Measurements from ENCODE around the gene DHRS9.
"Not testable (repeated sequence)": the region's sequence is repeated elsewhere in the genome, so short reads cannot be mapped to it uniquely, and the experiment has no call there.

DHRS9 gene

DNA sequence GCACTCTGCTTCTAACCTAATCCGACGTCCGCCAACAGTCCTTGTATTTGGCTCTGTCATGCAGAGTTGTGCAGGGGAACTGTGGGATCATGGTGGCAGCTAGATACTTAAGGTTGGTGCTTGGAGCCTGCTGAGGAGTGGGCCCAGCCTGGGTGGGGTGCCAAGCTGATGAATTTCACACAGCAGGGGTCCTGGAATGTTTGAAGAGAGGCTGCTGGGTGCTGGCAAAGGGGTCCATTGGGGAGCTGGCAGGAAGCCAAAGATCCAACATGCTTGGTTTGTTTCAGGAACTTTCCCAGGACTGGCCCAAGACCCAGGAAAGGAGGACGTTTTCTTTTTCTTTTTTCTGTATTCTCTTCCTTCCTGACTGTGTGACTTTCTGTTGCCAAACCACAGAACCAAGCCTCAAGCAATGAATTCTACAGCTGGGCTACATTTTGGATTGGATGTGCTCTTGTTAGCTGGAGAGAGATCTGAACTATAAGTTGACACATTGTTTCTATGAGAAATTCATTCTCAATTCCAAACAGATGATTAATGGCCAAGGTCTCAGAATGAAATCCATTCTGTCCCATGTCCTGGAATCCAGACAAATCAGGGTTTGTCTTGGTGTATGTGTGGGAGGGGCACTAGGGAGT is 49.9 kb downstream of the DHRS9 start:
- no peak for DNase-seq (ENCODE audit: extremely low spot score)
- TF ChIP-seq, protein P1, sequence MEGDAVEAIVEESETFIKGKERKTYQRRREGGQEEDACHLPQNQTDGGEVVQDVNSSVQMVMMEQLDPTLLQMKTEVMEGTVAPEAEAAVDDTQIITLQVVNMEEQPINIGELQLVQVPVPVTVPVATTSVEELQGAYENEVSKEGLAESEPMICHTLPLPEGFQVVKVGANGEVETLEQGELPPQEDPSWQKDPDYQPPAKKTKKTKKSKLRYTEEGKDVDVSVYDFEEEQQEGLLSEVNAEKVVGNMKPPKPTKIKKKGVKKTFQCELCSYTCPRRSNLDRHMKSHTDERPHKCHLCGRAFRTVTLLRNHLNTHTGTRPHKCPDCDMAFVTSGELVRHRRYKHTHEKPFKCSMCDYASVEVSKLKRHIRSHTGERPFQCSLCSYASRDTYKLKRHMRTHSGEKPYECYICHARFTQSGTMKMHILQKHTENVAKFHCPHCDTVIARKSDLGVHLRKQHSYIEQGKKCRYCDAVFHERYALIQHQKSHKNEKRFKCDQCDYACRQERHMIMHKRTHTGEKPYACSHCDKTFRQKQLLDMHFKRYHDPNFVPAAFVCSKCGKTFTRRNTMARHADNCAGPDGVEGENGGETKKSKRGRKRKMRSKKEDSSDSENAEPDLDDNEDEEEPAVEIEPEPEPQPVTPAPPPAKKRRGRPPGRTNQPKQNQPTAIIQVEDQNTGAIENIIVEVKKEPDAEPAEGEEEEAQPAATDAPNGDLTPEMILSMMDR (IDR thresholded peaks at IDR 0.05; ENCODE audit: control extremely low read depth, extremely low read depth, low read depth, missing control alignments), result no peak
- POLR2A ChIA-PET, result no interaction called here
- CTCF ChIA-PET, result interaction anchor here (0.9 to 5.4 kb wide), 4 partner anchors 8 to 23 kb away, joined by 3 to 25 read pairs (median 9); no protein-coding TSS in a partner anchor

DNA sequence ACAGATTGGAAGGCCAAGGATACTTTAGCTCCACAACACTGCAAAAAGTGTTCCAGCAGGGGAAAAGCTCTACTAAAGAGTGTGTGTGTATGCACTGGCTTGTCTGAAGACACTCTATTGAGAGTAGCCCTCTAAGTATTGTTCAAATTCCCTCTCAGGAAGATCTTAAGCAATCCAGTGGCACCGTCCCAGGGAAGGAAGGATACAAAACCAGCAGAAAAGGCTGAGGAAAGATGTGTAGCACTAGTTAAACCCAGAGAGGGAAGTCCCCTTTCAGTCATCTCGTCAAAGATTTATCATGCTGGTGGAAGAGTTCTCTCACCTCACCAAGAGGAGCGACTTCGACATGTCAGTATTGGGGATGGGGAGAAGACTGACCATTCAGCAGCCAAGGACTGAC is 50.5 kb downstream of the DHRS9 start:
- ChIA-PET POLR2A (no interaction called here), CTCF (interaction anchor here (1.0 to 5.4 kb wide), 3 partner anchors 10 to 22 kb away, joined by 4 to 25 read pairs (median 14); no protein-coding TSS in a partner anchor)
- DNase-seq (ENCODE audit: extremely low spot score), result no peak
- TF ChIP-seq, protein P1 (IDR thresholded peaks at IDR 0.05; ENCODE audit: control extremely low read depth, extremely low read depth, low read depth, missing control alignments), result no peak

GRCh38 chr2:169129703-169130243 is 60.4 kb downstream of the DHRS9 start:
- TF ChIP-seq, protein P1 (IDR thresholded peaks at IDR 0.05; ENCODE audit: control extremely low read depth, extremely low read depth, low read depth, missing control alignments), result no peak
- ChIA-PET POLR2A (no interaction called here), CTCF (interaction anchor here (3.7 kb wide), 2 partner anchors 12 to 20 kb away, joined by 53 to 60 read pairs; no protein-coding TSS in a partner anchor)
- DNase-seq (ENCODE audit: extremely low spot score), result no peak

DNA sequence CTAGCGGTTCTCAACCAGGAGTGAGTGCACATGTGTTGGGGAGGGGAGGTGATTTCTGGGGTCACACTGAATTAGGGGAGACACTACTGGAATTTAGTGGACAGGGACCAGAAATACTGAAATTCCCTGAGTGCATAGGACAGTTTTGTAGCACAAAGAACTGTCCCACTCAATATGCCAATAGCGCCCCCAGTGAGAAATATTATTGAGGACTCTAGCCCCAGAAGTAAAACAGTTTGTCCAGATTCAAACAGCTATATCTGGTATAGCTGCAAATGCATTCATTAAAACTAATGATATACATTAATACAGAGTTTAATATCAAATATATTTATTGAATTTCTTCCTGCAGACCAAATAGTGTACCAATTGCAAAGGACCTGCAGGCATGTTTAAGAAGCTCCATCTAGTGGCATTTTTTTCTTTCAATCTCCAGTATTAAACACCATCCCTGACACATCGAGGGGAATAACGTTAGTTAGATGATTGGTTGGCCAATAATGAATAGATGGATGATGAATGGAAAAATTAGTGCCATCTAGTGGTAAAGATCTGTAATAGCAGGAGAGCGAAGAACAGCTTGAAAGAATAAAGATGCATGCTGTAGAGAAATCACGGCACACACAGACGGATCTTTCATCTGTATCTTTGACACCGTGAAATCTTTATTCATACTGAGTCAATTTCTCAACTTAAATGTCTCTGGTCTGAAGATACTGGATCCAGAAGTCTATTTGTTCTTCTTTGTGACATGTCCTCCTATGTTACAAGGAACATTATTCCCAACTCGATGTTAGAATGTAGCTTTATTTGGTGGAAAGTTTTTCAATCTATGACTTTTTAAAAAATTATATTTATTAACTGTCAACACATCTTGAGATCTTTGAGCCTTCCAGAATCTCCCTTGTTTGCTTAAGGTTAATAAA is 62.5 kb downstream of the DHRS9 start:
- peak; percentile 60 for DNase-seq (ENCODE audit: extremely low spot score)
- POLR2A ChIA-PET, result no interaction called here
- TF ChIP-seq, protein P1 (IDR thresholded peaks at IDR 0.05; ENCODE audit: control extremely low read depth, extremely low read depth, low read depth, missing control alignments), result peak; percentile 78
- CTCF ChIA-PET, result interaction anchor here (0.6 to 3.7 kb wide), 35 partner anchors 9 to 1014 kb away, joined by 3 to 60 read pairs (median 4); partner anchors contain the start of gene BBS5

DNA sequence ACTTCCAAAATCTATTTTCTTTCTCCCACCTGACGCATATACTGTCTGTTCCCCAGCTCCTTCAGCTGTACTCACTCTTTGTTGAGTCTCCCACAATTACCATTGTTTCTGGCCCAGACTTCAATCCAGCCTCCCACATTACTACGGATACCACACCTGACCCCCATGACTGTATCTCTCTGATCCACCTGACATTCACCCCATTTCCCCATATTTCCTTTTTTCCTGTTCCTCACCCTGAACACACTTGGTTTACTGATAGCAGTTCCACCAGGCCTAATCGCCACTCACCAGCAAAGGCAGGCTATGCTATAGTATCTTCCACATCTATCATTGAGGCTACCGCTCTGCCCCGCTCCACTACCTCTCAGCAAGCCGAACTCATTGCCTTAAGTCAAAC is 64.9 kb downstream of the DHRS9 start:
- DNase-seq (ENCODE audit: extremely low spot score), result not testable (repeated sequence)
- CTCF ChIA-PET, result interaction anchor here (1.3 kb wide), 1 partner anchor 25 kb away, joined by 3 read pairs; no protein-coding TSS in a partner anchor

GRCh38 chr2:169136428-169136827 is 67.1 kb downstream of the DHRS9 start:
- CTCF ChIA-PET; POLR2A ChIA-PET; DNase-seq (ENCODE audit: extremely low spot score): not testable (repeated sequence)

More for the DNA sequence above, 64.9 kb downstream of the DHRS9 start:
- POLR2A ChIA-PET, result not testable (repeated sequence)

- POLR2A ChIA-PET, result no interaction called here
- CTCF ChIA-PET, result no interaction called here
- TF ChIP-seq, protein P1 (IDR thresholded peaks at IDR 0.05; ENCODE audit: control extremely low read depth, extremely low read depth, low read depth, missing control alignments), result no peak
- no peak for DNase-seq (ENCODE audit: extremely low spot score)
Measured at GRCh38 chr2:169136885-169137534, 67.6 kb downstream of the DHRS9 start.
